Inferior parietal cortex (tissue), 1 donor: ENCODE results near the gene RALB.
"Not testable (repeated sequence)": the region's sequence is repeated elsewhere in the genome, so short reads cannot be mapped to it uniquely, and the experiment has no call there.

Experiments used
- DNase-seq: peaks from one replicate; pipeline ENCODE4 v3.0.0-alpha.2; 2016; ENCODE audit errors: extremely low spot score

Gene RALB

GRCh38 chr2:120315367-120316033 is 62.8 kb downstream of the RALB start:
- no peak for DNase-seq

- no peak for DNase-seq
Measured at GRCh38 chr2:120316071-120316470, 63.4 kb downstream of the RALB start.

- no peak for DNase-seq
Measured at GRCh38 chr2:120316528-120317179, 64.0 kb downstream of the RALB start.

GRCh38 chr2:120317180-120317533 is 64.5 kb downstream of the RALB start:
- no peak for DNase-seq

- no peak for DNase-seq
Measured at GRCh38 chr2:120317916-120318315, 65.3 kb downstream of the RALB start.

- no peak for DNase-seq
Measured at GRCh38 chr2:120318626-120319025, 66.0 kb downstream of the RALB start.

- DNase-seq: no peak
Measured at GRCh38 chr2:120319123-120319522, 66.5 kb downstream of the RALB start.

- no peak for DNase-seq
Measured at GRCh38 chr2:120319686-120320317, 67.2 kb downstream of the RALB start.

- DNase-seq: no peak
Measured at GRCh38 chr2:120320318-120320851, 67.7 kb downstream of the RALB start.

- DNase-seq: not testable (repeated sequence)
Measured at GRCh38 chr2:120320887-120321556, 68.4 kb downstream of the RALB start.

- no peak for DNase-seq
Measured at GRCh38 chr2:120321721-120322284, 69.2 kb downstream of the RALB start.

GRCh38 chr2:120322329-120322728 is 69.7 kb downstream of the RALB start:
- no peak for DNase-seq

- no peak for DNase-seq
Measured at GRCh38 chr2:120323214-120323613, 70.6 kb downstream of the RALB start.

- no peak for DNase-seq
Measured at GRCh38 chr2:120323807-120324399, 71.3 kb downstream of the RALB start.

GRCh38 chr2:120324933-120325332 is 72.3 kb downstream of the RALB start:
- DNase-seq: no peak

- DNase-seq: no peak
Measured at GRCh38 chr2:120326066-120326465, 73.4 kb downstream of the RALB start.

GRCh38 chr2:120330946-120331822 is 78.5 kb downstream of the RALB start:
- no peak for DNase-seq

GRCh38 chr2:120331903-120332302 is 79.3 kb downstream of the RALB start:
- no peak for DNase-seq

- DNase-seq: no peak
Measured at GRCh38 chr2:120332384-120332783, 79.7 kb downstream of the RALB start.

GRCh38 chr2:120334068-120334467 is 81.4 kb downstream of the RALB start:
- no peak for DNase-seq

- no peak for DNase-seq
Measured at GRCh38 chr2:120336749-120337148, 84.1 kb downstream of the RALB start.
